Measurements from ENCODE around the gene TMEM88.

Gene TMEM88

DNA sequence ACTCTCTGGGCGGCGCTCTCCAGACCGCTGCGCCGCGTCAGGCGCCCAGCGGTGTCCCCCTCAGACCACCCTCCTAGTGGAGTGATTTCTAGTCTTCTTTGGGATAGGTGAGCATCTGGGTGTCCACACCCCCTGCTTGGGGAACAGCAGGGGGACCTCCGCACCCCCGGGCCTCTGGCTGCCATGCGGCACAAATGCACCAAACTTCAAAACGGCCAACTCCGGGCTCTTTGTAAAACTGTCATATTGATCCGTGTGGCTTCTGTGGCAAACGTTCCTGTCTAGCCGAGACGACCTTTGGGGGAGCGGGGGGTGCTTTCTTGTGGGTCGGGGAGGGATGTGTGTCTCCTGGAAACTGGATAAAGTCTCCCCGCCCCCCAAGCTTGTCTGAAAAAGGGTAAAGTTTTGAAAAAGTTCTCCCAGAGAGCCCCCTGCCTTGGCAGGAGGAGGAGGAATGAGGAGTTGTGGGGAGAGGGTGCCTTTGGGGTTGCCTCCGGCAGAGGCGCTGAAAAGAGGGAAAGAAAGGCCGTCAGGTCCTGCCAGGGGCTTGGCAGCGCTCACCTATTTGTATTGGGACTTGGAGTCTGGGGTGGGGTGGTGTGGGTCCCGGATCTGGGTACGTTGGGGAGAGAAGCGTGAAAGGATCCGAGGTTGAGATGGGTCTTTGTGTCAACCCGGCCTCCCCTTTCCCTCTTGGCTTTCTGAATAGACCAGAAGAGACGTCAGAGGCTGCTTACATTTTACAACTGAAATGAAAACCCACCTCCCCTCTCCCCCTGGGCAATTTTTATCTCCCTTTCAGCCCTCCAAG is 31.6 kb downstream of the TMEM88 start:
- DNase-seq, result peak; percentile 76

DNA sequence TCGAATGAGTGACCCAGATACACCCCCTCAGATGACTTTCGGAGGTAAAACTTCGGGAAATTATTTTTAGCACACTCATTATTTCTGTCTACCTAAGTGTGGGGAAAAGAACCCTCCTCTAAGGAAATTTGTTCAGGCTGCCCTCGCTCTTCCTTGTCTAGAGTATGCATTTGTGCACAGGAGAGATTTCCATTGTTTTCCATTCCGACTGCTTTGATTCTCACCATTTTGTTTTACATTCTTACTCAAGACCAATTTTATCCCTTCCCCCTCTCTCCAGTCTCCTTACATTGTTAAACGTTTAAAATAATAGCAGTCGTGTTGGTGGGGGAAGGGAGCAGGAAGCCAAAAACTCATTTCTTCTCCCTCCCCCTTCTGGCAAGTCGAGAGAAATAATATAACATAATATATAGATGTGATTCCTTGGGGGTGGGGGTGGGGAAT is 32.2 kb downstream of the TMEM88 start:
- DNase-seq, result no peak

GRCh38 chr17:7887482-7888183 is 32.8 kb downstream of the TMEM88 start:
- peak; percentile 93 for DNase-seq

DNA sequence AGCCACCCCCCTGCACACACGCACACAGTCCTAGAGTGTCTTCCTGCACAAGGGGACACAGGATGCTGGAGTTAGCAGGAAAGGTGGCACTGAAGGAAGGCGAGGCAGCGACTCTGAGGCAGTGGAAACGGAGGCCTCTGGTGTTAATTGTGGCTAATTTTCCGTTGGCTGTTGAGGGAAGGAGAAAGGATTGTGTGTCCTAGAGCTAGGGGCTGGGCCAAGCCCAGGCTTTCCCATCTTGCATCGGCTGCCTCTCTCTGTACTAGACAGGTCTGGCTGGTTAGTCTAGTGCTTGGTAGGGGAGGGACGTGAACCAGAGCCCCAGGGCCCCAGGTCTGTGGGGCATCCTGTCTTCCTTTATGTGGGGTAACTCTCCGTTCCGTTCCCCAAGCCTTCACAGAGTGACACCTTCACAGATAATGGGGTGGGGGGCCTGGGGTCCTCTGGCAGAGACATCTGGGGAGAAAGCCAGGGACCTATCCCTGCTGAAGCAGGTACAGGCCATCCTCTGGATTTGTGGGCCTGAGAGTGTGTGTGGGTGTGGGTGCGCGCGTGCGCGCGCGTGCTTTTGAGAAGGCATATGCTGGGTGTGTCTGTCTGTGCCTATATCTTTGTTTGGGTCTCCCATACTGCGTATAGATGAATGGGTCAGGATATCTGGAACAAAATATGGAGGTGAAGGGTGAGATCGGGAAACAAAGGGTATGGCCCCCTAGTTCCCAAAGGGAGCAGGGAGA is 33.5 kb downstream of the TMEM88 start, which contains the start of gene CHD3:
CHD3 (plus strand) TSS at position 606 of the 737 bp plus-strand sequence. CDS start 212 bp downstream, outside the sequence.
- DNase-seq, result no peak

DNA sequence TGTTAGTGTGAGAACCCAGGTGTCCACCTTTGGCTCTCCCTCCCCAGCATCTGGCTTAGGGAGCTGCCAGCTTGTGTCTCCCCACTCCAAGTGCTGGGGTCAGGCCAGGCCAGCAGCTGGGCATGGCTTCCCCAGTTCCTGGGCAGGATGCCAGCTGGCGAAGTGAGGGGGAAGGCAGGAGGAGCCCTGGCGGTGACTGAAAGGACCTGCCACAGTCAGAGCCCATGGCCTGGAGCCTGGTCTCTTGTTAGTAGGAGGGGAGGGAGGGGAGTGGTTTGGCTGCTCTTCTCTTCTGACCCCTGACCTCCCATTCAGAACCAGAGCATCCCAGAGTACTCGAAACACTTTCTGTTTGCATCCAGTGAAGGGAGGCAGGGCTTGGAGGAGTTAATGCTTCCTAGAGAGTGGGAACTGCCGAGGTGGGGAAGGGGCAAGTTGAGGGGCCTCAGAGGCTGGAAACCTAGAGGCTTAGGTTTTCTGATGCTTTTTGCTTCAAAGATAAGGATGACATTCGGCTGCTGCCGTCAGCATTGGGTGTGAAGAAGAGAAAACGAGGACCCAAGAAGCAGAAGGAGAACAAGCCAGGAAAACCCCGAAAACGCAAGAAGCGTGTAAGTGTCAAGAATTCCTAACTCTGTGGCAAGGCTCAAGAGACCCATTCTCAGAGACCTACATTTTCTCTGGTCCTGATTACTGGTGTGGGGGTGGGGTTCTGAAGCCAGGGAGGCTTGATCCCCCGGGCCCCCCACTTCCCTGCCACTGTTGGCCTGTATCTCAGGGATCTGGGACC is 34.5 kb downstream of the TMEM88 start:
- peak; percentile 67 for DNase-seq

DNA sequence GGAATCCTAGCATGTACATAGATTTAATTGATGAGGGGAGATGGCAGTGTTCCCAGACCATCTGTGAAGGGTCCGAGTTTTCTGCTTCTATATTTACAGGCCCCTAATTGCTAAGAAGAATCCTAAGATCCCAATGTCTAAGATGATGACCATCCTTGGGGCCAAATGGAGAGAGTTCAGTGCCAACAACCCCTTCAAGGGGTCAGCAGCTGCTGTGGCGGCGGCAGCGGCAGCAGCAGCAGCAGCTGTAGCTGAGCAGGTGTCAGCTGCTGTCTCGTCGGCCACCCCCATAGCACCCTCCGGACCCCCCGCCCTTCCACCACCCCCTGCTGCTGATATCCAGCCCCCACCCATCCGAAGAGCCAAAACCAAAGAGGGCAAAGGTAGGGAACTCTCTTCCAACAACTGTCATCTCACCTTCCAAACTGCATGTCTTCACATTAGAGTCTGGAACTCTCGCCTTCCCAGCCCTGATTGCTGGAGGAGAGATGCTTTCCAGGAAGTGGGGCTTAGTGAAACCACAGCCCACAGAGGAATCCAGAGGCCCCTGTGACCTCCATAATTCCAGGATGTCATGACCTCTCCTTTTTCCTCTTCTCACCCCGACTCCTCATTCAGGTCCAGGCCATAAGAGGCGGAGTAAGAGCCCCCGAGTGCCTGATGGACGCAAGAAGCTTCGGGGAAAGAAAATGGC is 38.5 kb downstream of the TMEM88 start:
- no peak for DNase-seq

GRCh38 chr17:7894226-7894625 is 39.4 kb downstream of the TMEM88 start:
- no peak for DNase-seq

GRCh38 chr17:7894866-7895265 is 40.0 kb downstream of the TMEM88 start:
- no peak for DNase-seq

GRCh38 chr17:7897090-7897489 is 42.2 kb downstream of the TMEM88 start:
- no peak for DNase-seq

DNA sequence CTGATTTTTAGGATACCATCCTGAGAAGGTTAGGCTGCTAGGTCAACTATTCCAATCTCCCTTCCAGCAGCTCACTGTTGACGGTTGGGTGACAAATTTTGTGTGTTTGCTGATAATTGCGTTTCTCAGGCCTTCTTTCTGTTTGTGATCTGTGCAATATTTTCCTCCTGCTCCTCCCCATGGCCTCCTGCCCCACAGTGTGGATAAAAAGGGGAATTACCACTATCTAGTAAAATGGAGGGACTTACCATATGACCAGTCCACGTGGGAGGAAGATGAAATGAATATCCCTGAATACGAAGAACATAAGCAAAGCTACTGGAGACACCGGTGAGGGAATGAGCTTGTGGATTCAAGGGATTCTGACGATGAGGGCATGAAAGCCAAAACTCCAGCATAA is 42.9 kb downstream of the TMEM88 start:
- no peak for DNase-seq

- no peak for DNase-seq
These were observed 48.6 kb downstream of the TMEM88 start for GRCh38 chr17:7903154-7904103.
